Activated CD8-positive, alpha-beta memory T cell treated with anti-CD3 and anti-CD28 coated beads for 24 hours (primary cell): Measurements from ENCODE around the gene NPFFR1.
A peak's percentile ranks its signal among the peaks of the same experiment; 100 is the strongest.

Experiments used
- DNase-seq: peaks from one replicate; pipeline ENCODE4 v3.0.0-alpha.2; 2020

NPFFR1 gene

DNA sequence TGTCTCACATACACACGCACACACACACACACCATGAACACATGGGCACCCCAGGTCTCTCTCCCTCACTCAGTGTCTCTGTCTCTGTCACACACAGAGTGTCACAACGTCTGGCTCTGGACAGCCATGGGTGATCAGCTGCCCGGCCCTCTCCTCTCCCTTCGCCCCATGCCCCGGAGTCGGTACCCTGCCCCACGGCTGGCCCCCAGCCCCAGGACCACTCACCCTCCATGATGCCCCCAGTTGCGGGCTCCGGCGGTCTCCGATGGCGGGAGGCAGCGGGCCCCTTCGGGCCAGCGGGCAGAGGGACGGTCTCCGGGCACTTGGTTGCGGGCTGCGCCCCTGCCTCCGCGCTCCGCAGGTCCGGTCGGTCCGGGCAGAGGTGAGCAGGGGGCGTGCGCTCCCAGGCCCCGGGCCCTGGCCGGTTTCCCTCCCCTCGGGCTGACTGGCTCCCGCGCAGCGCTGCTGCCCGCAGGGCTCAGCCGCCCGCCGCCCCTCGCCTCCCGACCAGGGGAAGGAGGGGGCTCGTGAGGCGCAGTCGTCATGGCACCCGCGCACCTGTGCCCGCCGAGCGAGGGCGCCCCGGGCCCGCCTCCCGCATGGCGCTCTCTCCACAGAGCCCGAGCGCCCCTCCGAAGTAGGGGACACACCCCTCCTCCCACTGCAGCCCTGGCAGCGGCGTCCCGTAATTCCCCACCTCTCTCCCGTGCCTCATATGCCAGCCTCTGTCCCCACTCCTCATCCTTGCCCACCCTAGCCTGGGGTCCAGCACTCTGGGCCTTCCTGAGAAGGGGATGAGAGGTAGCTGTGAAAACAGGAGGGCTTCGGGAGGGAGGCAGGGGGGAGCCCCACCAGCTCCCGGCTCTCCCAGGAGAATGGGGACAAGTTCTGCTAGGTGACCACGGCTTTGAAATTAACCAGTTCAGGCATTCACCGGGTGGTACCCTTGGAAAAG, at the start of gene NPFFR1:
TSS of gene NPFFR1 (minus strand) at position 560 of the 955 bp plus-strand sequence. CDS start at position 232, 328 bp downstream.
- no peak for DNase-seq

- no peak for DNase-seq
Observed at GRCh38 chr10:70333268-70333667, 49.5 kb upstream of the NPFFR1 start.

DNA sequence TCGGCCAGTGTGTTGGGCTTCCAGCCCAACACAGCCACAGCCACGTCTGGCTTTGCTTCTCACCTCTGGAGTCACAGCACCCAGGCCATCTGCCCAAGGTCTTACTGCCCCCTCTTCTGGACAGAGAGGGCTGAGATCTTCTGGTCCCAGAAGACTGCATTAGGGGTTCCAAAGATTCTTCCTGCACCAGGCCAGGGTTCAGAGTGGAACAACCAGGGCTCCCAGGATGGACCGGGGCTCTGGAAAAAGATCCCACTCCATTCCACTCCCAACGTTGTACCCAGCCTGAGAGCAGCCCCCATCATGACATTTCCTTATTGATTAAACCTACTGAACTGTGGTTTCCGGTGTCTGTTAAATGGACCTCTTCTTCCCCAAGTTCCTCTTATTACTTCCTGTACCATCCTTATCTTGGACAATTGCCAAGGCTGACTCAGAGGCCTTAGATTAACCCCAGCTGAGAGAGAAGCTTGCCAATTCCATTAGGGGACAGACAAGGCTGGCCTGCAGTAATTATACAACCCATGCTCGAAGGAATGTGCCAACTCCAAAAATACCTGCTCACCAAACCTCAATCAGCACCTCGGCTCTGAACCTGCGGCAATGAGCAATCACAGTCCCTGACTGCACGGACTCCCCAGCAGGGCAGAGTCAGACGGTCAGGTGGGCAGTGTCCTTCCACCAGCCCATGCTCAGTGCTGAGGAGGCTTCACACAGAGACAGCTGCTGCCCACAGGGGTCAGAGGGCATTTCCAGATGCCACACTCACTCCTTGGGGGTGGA, 47.9 kb upstream of the NPFFR1 start:
- DNase-seq, result no peak

DNA sequence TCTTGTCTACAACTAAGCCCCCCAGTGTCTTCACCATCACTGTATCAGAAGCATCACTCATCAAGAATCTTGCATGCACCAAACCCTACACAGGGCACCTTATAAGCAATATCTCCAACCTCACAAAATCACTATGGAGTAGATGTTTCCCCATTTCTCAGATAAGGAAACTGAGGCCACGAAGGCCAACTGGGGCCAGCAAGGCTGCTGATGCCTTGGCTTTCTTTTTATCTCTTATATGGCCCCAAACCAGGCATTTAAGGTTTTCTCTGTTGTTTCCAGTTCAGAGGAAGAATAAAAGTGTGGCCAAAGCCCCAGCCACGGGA, 47.3 kb upstream of the NPFFR1 start:
- DNase-seq, result no peak

GRCh38 chr10:70330671-70331070, 46.9 kb upstream of the NPFFR1 start:
- DNase-seq, result no peak

DNA sequence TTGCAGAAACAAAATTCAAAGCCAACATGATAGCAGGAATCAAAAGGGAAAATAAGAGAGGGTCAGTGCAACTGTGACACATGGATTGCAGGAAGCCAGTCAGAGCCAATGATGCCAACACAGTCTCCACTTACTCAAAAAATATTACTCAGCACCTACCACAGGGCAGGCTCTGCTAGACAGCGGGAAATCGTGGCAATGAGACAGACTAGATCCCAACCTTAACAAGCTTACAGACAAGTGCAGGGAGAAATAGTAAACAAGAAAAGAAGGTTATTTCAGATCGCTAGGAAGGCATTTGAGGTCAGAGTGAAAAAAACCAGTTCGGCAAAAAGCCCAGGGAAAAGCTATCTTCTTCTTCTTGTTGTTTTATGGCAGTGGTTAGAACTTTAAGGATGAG, 45.2 kb upstream of the NPFFR1 start:
- DNase-seq, result no peak

DNA sequence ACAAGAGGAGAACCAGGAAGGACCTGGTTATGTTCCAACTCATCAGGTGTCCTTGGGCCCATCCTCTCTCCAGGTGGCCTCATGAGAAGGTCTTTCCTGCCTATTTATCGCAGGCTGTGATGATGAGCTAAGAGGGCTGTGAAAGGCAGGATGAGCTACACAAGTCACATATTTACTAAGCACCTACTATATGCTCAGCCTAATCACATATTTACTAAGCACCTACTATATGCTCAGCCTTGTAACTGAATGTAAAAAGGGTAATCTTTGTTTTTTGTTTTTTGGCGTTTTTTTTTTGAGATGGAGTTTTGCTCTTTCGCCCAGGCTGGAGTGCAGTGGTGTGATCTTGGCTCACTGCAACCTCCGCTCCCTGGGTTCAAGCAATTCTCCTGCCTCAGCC, 44.2 kb upstream of the NPFFR1 start:
- DNase-seq, result no peak

GRCh38 chr10:70324951-70325781, 41.4 kb upstream of the NPFFR1 start:
- DNase-seq, result no peak

GRCh38 chr10:70324339-70324861, 40.6 kb upstream of the NPFFR1 start:
- peak; percentile 70 for DNase-seq

GRCh38 chr10:70323697-70324338, 40.0 kb upstream of the NPFFR1 start:
- no peak for DNase-seq

GRCh38 chr10:70323138-70323696, 39.4 kb upstream of the NPFFR1 start:
- DNase-seq, result peak; percentile 70

DNA sequence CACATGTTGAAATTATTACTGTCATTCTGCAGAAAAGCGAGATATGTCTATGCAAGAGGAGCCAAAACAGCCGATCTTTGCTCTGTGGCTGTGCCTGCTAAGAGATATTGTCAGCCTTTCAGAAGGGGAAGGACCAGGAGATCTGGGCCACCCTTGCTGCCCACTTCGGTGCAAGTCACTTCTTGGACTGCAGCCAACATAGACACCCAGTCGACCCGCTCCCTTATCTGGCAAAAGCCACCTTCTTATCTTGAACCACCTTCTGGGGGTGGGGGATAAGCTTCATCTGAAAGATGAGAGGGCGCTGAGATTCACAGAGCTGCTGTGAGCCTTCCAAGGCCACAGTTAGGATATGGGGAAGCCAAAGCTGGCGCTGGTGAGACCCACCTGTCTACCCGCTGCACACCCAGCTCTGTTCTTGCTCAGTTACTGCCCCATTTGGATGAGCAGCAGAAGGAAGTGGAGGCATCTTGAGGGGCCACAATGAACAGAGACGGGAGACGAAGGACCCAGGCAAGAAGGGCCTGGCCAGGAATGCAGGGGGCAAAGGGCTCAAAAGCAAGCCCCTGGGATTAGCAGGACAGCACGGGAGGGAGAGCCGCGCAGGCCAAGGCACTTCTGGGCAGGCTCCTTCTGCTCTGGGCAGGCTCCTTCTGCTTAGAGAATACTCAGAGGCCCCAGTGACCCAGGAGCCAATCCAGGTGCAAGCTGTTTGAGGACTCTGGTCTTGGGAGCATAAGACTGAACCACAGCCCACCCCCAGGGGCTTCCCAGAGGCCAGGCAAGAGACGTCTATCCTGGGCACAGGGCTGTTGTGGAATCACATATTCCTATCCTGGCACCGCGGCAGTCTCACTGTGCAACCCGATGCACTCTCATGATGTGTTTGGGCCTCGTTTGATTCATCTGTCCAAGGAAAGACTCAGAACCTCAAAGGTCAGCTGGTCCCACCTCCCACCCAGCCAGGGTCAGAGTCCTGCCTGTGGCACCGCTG, 38.4 kb upstream of the NPFFR1 start:
- no peak for DNase-seq

GRCh38 chr10:70321233-70321632, 37.4 kb upstream of the NPFFR1 start:
- no peak for DNase-seq

DNA sequence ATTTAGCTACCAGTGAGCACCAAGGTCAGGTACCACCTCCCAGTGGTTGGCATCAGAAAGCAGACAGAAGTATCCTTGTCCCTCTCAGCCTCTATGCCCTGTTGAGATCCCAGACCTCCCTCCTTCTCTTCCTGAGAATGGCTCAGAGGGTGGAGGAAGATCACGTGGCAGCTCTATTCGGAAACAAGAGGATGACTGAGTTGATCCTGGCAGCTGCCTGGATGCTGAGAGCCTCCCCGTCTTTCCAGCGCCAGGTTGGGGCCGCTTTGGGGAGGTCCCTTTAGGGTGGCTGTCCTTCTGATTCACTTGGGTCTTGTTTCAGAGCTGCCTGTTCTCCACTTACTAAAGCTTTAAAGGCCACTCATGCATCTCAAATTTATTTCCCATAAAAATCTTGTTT, 36.9 kb upstream of the NPFFR1 start:
- DNase-seq, result no peak

GRCh38 chr10:70319824-70320223, 36.0 kb upstream of the NPFFR1 start:
- no peak for DNase-seq

- no peak for DNase-seq
Observed at GRCh38 chr10:70319183-70319582, 35.4 kb upstream of the NPFFR1 start.

DNA sequence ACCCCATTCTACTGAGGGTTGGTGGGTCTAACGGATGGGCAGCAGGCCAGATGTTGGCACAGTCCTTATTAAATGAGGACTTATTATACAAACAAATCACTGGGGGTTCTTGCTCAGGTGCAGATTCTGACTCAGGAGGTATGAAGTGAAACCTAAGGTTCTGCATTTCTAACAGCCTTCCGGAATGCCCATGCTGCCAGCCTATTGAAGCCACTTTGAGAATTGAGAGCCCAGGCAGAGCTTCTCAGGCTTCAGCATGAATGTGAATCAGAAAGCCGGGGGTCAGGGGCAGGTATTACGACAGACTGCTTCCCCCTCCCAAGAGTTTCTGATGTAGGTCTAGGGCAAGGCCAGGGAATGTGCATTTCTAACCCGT, 34.1 kb upstream of the NPFFR1 start:
- no peak for DNase-seq

GRCh38 chr10:70317272-70317942, 33.6 kb upstream of the NPFFR1 start:
- DNase-seq, result no peak

GRCh38 chr10:70315815-70316214, 32.0 kb upstream of the NPFFR1 start:
- DNase-seq, result no peak

DNA sequence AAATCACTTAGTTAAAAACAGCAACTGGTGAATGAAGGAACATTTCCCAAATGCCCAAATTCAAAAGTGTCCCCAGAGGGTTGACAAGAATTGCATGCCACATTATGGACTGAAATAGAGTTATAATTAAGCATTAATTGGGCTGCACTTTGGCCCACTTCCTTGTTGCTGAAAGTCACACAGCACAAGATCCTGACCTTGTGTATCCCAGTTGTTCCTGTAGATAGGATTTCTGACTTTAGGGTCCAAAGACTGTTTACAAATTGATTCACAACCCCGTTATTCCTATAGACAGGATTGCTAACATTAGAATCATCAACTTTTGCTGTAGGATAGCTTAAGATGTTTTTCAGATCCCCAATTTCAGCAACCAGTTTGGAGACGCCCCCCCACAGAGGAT, 31.5 kb upstream of the NPFFR1 start:
- DNase-seq, result no peak
